Measurements from ENCODE around the gene SLC5A1. TPM values are rescaled to one million over a fixed set of nuclear protein-coding genes. Genes with fewer than 3 reads are reported as not detected.

SLC5A1 gene
- 0.06 TPM in 1 of 2 replicates, not detected in the other for total RNA-seq (ENCODE audit: low replicate concordance)

DNA sequence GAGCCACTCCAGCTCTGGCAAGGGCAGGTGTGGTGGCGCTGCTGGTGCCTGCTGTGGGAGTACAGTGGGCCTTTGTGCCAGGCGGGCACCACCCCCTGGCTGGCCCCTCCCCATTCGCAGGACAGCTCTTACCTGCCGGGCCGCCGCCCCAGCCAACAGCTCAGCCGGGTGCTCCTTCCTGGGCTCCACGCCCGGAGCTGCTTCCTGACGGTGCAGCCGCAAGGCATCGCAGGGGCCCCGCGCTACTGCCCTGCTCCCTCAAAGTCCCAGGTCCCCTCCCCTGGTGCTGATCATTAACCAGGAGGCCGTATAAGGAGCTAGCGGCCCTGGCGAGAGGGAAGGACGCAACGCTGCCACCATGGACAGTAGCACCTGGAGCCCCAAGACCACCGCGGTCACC is at the start of gene SLC5A1:
Gene SLC5A1 (plus strand): TSS at position 338 of the 400 bp plus-strand sequence. CDS start 21 bp downstream, at position 359.
- Histone ChIP-seq H2AFZ (replicated peaks) (no peak within 1 kb of the TSS), H3K36me3 (no peaks in the 10 kb centered on the region), H3K4me1 (no peaks in the 10 kb centered on the region), H3K79me2 (ENCODE audit: low read depth) (no peaks in the 10 kb centered on the region), H4K20me1 (ENCODE audit: low read depth) (no peaks in the 10 kb centered on the region), H3K9ac (no peak within 1 kb of the TSS), H3K9me3 (ENCODE audit: low read depth) (no peaks in the 10 kb centered on the region), H3K4me3 (no peak within 1 kb of the TSS), H3F3A (ENCODE audit: low read depth) (no peaks in the 10 kb centered on the region), H3K27me3 (no peaks in the 10 kb centered on the region), H3K27ac (no peak within 1 kb of the TSS), H3K4me2 (no peak within 1 kb of the TSS)
- DNase-seq (ENCODE audit: low spot score) = no peak
- no peak for TF ChIP-seq CTCF (IDR thresholded peaks at IDR 0.05)
- Mint-ChIP-seq H3K4me3 (no peak within 1 kb of the TSS), H3K27ac (no peak within 1 kb of the TSS), H3K4me1 (no peaks in the 10 kb centered on the region), H3K9me3 (no peaks in the 10 kb centered on the region), H3K36me3 (no peaks in the 10 kb centered on the region), H3K27me3 (ENCODE audit: insufficient read depth, low read depth) (peaks cover 4% of the 10 kb centered on the region)

GRCh38 chr22:31995046-31995445 is 48.0 kb upstream of the SLC5A1 start:
- no peak overlapping the region for H3K27ac ChIP-seq
- H3K27me3 Mint-ChIP-seq (ENCODE audit: insufficient read depth, low read depth) = peaks cover 2% of the 10 kb centered on the region
- no peaks in the 10 kb centered on the region for H3K4me1 Mint-ChIP-seq
- no peaks in the 10 kb centered on the region for H3K36me3 Mint-ChIP-seq
- H3K4me3 ChIP-seq = no peak overlapping the region
- peaks cover 5% of the 10 kb centered on the region for H3K27me3 ChIP-seq
- H3K4me2 ChIP-seq = no peak overlapping the region
- no peak overlapping the region for H2AFZ ChIP-seq (replicated peaks)
- H3K4me3 Mint-ChIP-seq = no peak overlapping the region
- no peaks in the 10 kb centered on the region for H3K79me2 ChIP-seq (ENCODE audit: low read depth)
- H4K20me1 ChIP-seq (ENCODE audit: low read depth) = no peaks in the 10 kb centered on the region
- H3K9me3 ChIP-seq (ENCODE audit: low read depth) = no peaks in the 10 kb centered on the region
- no peaks in the 10 kb centered on the region for H3K9me3 Mint-ChIP-seq
- TF ChIP-seq CTCF (IDR thresholded peaks at IDR 0.05) (peak; percentile 49), EZH2 (IDR thresholded peaks at IDR 0.05) (no peak), EZH2phosphoT487 (IDR thresholded peaks at IDR 0.05) (no peak)
- no peak overlapping the region for H3K9ac ChIP-seq
- H3K36me3 ChIP-seq = no peaks in the 10 kb centered on the region
- no peaks in the 10 kb centered on the region for H3K4me1 ChIP-seq
- H3F3A ChIP-seq (ENCODE audit: low read depth) = no peaks in the 10 kb centered on the region
- peak; percentile 18 for DNase-seq (ENCODE audit: low spot score)
- no peak overlapping the region for H3K27ac Mint-ChIP-seq

- H2AFZ ChIP-seq (replicated peaks) = no peak overlapping the region
- H4K20me1 ChIP-seq (ENCODE audit: low read depth) = no peaks in the 10 kb centered on the region
- no peaks in the 10 kb centered on the region for H3K9me3 ChIP-seq (ENCODE audit: low read depth)
- H3K4me1 ChIP-seq = no peaks in the 10 kb centered on the region
- no peak for DNase-seq (ENCODE audit: low spot score)
- no peak for TF ChIP-seq EZH2 (IDR thresholded peaks at IDR 0.05)
- no peak for TF ChIP-seq CTCF (IDR thresholded peaks at IDR 0.05)
- TF ChIP-seq EZH2phosphoT487 (IDR thresholded peaks at IDR 0.05) = no peak
- Mint-ChIP-seq H3K27me3 (ENCODE audit: insufficient read depth, low read depth) (peaks cover 2% of the 10 kb centered on the region), H3K27ac (no peak overlapping the region), H3K4me3 (no peak overlapping the region), H3K9me3 (no peaks in the 10 kb centered on the region), H3K36me3 (no peaks in the 10 kb centered on the region), H3K4me1 (no peaks in the 10 kb centered on the region)
- no peak overlapping the region for H3K4me3 ChIP-seq
- H3F3A ChIP-seq (ENCODE audit: low read depth) = no peaks in the 10 kb centered on the region
- H3K9ac ChIP-seq = no peak overlapping the region
- no peaks in the 10 kb centered on the region for H3K36me3 ChIP-seq
- no peaks in the 10 kb centered on the region for H3K79me2 ChIP-seq (ENCODE audit: low read depth)
- no peak overlapping the region for H3K27ac ChIP-seq
- H3K4me2 ChIP-seq = no peak overlapping the region
- peaks cover 2% of the 10 kb centered on the region for H3K27me3 ChIP-seq
Measured at GRCh38 chr22:31995807-31996206, 47.3 kb upstream of the SLC5A1 start.

Measured in neural progenitor cell (in vitro differentiated cells).